NCI-H345 (cell line): ENCODE data around the gene RYK.
"Not testable (repeated sequence)": the region's sequence is repeated elsewhere in the genome, so short reads cannot be mapped to it uniquely, and the experiment has no call there.

Experiments used
- DNase-seq: peaks from one replicate; lab custom pipeline; 2025; lab: John Stamatoyannopoulos, UW

RYK gene

DNA sequence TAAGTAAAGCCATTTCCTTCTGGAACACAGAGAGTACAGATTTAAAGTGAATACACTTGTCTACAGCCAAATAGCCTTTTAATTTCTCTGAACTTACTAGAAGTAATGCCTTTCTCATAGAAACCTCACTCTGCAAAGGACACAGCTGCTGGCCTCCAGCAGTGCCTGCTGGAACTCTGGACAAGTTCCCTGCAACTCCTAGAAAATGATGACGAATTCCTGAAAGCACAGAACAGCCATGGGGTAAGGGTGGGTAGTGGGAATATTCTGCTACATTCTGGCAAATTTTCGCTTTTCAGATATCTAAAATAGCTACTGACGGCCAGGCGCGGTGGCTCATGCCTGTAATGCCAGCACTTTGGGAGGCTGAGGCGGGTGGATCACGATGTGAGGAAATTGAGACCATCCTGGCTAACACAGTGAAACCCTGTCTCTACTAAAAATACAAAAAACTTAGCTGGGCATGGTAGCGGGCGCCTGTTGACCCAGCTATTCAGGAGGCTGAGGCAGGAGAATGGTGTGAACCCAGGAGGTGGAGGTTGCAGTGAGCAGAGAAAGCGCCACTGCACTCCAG lies 34.4 kb downstream of the RYK start:
- no peak for DNase-seq

DNA sequence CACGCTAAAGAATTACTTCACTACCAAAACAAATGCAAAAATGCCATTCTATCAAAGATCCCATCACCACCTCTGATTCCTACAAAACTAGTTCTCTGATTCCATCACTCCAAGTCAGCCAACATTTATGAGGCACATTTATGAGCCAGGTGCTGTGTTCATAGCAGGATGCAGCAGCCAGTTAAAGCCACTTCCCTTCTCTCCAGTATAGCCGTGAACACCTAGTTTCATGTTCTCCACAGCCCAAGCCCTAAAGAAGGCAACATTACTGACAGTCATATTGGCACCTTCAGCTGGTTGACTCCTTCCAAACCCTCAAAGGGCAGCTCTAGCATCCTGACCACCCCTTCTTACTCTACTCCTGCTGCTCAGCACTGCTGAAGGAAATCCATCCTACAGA lies 36.4 kb downstream of the RYK start:
- DNase-seq: no peak

DNA sequence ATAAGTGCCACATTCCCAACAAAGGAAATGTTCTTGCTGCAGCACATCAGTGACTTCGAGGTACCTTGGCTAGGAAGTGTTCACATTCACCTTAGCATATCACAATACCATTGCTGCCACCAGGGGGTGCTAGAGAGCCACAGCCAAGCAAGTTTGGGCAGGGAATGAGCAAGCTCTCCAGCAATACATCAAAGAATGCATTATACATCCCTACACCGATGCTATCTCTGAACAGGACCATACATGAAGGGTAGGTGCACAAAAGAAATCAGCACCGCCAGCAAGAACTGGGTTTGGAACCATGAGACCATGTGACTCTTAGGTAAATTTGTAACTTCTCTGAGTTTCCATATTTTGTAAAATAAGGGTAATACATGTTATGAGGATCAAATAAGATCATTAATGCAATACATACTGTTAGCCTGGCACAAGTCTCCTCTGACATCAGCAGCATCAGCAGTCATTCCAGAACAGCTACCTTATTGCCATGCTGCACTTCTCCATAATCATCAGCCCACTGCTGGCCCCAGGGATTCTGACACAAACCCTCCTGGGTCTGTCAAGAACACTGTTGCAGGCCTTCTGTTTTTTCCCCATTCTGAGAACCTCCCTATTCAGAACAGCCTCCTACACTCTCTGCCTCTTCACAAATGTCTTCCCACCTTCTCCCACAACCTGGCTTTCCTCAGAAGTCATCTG lies 37.5 kb downstream of the RYK start:
- peak; percentile 64 for DNase-seq

DNA sequence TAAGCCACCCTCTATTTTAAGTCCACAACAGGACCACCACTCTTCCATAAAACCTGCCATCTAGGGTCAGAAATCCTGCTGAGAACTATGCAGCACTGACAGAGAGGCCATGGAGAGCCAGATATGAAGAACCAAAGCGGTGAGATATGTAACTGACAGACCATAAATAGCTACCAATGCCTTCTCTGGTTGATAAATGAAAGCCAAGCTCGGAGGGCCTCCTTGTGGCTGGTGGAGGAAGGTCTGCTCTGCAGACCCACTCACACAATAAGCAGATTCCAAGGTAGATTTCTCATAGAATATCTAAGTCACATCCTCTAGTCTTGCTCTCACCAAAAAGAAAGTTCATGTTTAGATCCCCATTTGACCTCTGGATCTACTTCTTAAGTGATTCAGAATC lies 38.9 kb downstream of the RYK start:
- no peak for DNase-seq

DNA sequence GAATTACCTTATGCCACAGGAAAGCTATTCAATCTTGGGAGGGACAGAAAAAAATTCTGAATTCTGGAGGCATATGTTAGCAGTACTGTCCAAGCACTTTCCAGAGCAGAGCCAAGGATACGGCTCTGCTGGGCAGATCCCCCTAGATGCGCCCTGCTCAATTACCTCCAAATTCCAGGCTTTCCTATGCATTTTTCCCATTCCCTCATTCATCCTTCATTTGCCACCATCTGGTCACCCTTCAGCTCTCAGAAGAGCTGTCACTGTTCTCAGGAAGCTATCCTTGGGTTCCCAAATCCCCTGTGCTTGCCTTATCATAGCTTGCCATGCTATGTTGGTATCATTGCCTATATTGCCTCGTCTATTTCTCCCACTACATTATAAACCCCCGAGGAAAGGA lies 45.2 kb downstream of the RYK start:
- no peak for DNase-seq

DNA sequence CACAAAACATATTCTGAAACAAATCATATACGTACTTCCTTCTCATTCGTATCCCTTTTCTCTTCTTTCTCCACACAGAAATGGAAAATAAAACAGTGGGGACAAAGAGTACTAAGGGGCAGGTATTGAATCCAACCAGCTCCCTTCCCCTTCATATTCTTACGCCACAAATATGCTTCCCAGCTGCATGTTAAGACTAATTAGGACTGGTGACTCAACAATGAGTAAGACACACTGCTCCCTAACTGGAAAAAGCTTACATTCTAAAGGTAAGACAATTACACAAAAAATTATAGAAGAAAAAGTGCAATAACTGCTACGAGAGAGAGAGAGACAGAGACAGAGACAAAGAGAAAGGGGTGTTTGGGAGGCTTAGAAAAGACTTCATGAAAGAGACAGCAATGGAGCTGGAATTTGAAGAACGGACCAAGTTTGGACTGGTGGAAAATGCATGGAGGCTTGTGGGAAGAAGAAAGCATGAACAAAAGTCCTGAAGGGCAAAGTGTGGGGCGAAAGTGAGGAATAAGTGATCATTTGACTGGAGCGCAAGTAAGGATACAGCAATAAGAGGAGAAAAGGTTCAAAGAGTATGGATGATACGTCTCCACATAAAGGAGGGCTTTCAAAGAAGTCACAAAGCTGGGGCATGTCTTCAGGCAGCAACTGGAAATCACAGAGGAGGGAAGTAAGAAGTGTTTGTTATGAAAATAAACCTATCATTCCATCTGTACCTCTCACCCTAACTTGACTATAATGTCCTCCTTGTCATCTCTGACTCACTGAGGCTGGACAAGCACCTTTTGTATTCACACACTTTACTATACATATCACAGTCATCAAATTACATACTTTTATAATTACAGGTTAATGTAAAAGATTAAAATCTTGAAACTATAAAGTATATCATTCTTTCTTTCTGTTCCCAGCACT lies 49.2 kb downstream of the RYK start:
- no peak for DNase-seq

DNA sequence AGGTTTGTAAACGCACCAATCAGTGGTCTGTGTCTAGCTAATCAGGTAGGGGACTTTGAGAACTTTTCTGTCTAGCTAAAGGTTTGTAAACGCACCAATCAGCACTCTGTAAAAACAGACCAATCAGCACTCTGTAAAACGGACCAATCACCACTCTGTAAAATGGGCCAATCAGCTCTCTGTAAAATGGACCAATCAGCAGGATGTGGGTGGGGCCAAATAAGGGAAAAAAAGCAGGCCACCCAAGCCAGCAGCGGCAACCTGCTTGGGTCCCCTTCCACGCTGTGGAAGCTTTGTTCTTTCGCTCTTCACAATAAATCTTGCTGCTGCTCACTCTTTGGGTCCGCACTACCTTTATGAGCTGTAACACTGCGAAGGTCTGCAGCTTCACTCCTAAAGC lies 50.8 kb downstream of the RYK start:
- not testable (repeated sequence) for DNase-seq

DNA sequence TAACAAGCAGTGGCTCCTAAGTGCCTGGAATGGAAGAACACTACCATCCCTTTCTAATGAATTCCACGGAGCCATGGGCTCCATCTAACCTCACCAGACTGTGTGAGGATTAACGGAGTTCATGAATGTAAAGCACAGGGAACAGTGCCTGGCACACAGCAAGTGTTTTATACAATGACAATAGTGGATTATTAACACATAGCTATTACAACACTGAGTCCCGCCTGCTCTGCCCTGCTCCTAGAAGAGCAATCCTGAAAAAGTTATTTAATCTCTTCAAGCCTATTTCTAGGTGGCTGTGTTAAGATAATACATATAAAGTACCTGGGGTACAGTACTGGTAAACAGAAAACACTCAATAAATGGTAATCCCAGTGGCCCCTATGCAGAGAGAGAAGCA lies 51.4 kb downstream of the RYK start:
- DNase-seq: no peak

DNA sequence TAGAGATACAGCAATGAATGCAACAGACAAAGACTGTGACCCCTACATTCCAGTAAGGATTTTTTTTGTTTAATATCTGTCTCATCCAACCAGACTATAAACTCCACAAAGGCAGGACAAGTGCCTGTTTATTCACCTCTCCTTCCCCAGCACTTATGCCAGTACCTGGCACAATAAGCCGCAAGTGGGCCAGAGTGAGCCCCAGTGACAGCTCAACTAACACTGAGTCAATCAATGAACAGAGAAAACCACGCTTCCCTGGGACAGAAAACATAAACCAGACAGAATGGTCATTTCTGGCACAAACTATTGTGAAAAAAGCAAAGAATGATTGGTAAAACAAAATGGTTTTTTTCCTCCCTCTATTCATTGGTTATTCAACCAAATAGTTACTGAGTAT lies 52.2 kb downstream of the RYK start:
- no peak for DNase-seq

DNA sequence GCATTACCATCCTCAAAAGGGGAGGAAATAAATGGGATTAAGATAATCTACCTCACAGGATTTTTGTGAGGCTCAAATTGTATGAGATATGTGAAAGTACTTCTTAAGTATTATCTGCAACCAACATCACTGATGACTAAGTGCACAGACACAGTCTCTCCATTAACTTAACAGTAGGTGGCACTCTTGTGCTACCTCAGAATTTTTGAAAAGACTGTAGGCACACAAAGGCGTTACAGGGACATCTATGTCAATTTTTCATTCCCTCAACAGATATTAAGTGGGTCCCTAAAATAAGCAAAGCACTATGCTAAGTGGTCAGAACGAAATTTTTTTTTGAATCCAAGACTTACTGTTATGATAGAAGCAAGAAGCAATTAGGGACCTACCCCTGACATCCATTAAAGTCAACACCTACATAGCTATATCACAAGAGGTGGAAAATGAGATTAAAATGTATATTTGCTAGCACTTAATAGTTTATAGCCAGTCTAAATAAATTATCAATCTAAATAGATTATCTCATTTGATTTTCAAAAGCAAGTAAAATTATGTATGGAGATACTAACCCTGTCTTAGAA lies 52.9 kb downstream of the RYK start:
- DNase-seq: peak; percentile 13

DNA sequence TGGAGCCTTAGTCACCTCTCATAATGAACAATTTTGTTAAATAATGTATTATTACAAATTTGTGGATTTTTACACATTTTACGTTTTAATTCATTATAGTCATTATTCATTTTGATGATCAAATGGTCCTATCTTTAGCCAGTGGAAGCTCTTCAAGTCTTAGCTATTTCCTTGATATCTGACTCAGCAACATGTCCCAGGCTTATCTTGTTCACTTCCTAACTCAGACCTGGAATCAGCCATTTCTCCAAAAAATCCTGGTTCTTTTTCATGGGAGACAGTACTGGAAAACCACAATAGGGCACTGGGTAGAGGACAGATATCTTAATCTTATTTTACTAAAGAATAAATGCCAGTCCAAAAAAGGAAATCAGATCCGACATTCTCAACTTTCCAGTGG lies 56.4 kb downstream of the RYK start:
- DNase-seq: no peak

DNA sequence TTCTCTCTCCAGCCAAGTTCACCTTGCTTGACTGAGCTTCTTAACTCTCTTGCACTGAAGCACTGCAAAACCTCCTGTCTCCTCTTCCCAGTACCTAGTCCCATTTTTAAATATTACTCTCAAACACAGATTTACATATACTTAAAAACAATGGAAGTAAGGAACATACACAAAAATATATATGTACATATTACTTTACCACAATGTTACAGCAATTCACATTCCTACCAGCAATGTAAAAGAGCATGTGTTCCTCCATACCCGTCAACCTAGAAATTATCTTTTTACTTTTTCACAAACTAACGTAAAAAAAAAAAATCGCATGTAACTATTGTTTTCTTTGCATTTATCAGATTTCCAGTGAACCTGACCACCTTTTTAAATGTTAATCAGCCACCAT lies 60.4 kb downstream of the RYK start:
- DNase-seq: no peak

DNA sequence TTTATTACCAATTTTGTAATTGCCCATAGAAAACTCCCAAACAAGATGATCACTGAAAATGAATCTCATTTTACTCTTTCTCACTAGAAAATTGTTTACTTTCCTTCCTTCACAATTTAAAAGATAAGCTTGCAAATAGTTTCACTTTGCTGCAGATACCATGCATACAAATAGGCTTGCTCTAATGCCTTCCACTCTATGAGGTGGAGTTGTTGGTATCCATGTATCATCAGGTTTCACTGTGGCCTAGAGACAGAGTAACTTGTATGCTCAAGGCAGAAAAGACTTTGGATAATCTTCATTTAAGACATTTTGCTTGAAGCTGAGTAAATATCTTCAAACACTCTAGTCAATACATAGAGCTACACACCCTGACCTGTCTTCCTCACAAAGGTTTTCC lies 60.8 kb downstream of the RYK start:
- DNase-seq: no peak

DNA sequence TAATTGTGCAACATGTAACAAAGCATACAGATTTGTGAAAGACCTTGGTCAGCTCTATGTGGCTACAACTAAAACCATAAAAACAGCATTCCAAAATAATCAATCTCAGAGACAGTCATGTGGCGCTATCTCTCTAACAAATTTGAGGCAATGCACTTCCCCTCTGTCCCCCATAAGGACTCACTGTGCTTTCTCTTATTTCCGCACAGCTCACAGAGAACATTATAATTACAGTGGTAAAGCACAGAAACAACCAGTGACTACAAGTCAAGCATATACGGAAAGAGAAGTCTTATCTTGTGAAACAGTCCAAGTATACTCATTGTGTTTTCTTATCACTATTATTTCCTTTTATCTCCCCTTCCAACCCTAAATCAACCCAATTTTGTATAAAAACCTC lies 64.3 kb downstream of the RYK start:
- no peak for DNase-seq

DNA sequence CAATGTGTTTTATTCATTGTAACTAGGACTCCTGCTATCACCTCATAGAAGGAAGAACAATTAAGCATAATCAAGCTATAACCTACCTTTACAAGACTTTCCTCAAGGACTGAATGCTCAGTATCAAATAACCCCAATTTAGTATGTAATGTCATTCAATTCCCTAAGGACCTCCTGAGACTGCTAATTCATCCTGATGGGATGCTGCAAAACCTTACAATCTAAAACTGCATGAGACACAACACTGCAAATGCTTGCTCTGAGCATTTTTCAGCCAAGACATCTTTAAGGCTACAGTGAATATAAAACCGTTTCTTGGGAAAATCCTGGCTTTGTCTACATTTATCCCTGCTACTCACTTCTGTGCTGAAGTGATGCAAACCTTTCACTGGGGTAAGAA lies 69.9 kb downstream of the RYK start:
- no peak for DNase-seq

DNA sequence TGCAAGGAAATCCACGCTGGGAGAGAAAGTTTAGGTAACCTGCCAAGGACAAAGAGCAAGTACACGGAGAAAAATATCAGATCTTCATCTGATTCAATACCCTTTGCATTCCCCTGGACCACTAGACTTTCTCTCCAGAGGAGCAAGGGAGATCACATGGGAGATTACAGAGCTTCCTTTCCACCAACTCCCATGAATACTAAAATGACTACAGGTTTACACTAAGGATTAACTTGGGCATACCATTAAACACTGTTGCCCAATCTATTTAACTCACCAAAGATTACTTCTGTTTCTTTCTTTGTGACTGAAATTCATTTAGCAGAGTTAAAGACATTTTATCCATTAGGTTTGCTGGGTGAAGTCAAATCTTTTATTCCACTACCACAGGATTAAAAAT lies 71.2 kb downstream of the RYK start:
- no peak for DNase-seq

DNA sequence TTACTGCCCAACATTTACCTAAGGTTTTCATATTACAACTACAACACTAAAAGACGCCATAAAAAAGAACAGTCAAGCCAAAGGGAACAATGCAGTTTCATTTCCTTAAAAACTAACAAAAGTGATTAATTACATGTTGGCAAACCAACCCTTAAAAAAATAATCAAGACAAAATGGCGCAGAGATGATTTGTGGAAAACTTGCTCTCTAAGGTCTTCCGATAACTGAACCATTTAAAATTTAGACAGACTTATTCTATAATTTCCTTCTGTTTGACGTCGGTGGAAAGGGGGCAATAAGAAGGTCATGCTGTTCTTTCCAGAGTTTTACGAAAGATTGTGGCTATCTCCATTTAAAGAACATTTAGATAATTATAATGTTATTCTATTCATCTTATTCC lies 87.6 kb downstream of the RYK start:
- DNase-seq: no peak

DNA sequence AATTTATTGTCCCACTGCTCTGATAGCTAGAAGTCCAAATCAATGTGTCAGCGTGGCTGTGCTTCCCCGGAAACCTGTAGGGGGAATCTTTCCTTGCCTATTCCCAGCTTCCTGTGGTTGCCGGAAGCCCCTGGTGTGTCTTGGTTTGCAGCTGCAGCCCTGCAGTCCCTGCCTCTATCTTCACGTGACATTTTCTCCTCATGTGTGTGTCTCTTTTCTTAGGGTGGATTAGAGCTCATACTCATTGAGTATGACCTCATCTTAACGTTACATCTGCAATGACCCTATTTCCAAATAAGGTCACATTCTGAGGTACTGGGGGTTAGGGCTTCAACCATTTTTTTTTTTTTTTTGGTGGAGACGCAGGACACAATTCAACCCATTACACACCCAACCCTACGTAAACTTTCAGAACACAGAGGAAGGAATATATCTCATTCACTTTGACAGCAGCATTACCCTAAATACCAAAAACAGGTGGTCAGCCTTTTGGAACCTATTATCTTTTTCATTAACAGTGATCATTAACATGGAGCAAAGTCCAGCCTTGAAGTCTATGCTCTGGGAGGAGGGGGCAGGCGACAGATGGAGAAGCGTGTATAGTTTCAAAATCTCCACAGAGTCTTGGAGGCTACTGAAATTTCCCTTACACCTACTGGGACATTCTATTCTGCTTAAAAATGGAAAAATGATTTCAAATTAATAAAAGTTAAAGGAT lies 88.6 kb downstream of the RYK start:
- DNase-seq: no peak

DNA sequence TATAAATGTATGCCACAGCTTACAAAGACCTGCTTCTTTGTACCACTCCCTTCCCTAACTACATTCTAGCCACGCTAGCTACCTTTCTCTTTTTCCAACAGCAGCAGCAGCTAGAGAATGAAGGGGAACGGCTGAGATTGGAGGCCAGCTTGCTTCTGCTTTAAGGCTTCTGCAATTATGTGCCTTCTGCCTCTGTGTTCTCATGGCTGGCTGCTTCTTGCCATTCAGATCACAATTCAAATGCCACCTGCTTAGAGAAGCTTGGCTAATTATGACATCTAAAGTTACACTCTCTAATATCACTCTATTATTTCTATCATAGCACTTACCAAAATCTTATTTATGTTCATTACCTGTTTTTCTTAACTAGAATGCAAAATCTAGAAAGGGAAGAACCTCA lies 95.2 kb downstream of the RYK start:
- no peak for DNase-seq

DNA sequence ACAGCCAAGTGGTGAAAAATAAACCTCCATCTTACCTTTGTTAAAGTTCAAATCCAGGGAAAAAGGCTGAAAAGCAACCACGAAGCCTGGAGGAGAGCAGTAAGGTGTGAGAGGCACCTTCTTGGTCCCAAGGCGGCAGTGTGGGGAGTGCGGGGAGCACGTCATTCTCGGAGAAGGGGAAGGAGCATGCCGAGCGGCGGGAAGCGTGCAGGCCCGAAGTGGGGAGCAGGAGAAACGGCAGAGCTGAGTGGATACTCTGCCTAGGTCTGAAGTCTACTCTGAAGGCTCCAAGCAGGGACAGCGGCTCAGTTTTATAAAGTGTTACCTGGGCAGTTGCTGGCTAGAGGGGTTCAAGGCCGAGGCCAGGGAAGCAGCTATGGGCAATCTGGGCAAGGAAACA lies 96.9 kb downstream of the RYK start:
- no peak for DNase-seq

DNA sequence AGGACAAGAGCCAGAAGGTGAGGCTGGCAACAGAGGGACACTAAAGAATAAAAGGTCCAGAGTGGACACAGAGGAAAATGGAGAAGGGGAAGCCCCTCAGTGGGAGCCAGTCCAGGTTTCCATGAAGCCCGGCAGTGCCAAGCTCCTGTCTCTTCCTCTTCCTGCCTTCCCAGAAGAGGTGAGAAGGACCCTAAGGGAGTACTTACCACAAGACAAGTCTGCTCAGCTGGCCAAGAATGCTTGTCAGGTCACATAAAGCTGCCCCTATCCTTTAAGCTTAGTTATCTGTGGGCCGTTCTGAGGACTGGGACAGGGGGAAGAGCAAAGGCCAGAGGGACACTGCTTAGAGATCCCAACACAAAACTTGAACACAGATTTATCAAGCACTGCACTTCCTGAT lies 100.2 kb downstream of the RYK start:
- no peak for DNase-seq

DNA sequence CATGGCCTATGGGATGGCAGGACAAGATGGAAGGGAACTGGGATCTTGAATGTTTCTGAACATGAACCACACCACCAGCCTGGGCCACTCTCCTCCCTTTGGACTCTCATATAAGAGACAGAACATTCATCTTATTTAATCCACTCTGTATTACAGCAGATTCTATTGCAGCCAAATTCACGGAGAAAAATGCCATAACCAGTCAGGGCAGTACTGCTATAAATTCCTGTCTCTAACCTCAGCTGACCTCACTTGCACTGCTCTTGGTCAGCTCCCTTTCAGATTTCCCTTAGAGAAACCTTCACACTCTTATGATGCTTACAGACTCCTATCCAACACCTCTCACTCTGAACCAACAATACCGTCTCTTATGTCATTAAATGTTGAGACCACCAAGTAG lies 101.4 kb downstream of the RYK start:
- no peak for DNase-seq
